Measurements from ENCODE around the gene FOXO3. TPM values are rescaled to one million over a fixed set of nuclear protein-coding genes. Genes with fewer than 3 reads are reported as not detected.

FOXO3 gene
- total RNA-seq, 3 donors from 2014 or later = 52.4 to 60.4 (median 60.1) TPM

DNA sequence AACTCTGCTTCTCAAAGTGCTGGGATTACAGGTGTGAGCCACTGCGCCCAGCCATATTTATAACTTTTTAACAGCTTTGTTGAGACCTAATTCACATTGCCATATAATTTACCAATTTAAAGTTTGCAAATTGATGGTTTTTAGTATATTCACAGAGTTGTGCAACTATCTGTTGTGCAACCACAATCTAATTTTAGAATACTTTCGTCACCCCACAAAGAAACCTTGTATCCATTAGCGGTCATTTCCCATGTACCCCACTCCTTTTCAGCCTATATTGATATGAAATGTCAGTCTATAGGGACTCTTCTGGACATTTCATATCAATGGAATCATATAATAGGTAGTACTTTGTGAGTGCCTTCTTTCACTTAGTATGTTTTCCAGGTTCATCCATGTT lies 55.8 kb downstream of the FOXO3 start:
- H3K4me1 ChIP-seq (ENCODE audit: low read depth) = peaks cover 7% of the 10 kb centered on the region
- DNase-seq (no peak), ATAC-seq (no peak)
- H3K9me3 ChIP-seq = peaks cover 7% of the 10 kb centered on the region
- no peaks in the 10 kb centered on the region for H3K36me3 ChIP-seq (ENCODE audit: low read depth)
- H3K4me3 ChIP-seq = no peak overlapping the region
- intact Hi-C loops (cut with DNase I, micrococcal nuclease) = no loop called here
- TF ChIP-seq, protein P1, sequence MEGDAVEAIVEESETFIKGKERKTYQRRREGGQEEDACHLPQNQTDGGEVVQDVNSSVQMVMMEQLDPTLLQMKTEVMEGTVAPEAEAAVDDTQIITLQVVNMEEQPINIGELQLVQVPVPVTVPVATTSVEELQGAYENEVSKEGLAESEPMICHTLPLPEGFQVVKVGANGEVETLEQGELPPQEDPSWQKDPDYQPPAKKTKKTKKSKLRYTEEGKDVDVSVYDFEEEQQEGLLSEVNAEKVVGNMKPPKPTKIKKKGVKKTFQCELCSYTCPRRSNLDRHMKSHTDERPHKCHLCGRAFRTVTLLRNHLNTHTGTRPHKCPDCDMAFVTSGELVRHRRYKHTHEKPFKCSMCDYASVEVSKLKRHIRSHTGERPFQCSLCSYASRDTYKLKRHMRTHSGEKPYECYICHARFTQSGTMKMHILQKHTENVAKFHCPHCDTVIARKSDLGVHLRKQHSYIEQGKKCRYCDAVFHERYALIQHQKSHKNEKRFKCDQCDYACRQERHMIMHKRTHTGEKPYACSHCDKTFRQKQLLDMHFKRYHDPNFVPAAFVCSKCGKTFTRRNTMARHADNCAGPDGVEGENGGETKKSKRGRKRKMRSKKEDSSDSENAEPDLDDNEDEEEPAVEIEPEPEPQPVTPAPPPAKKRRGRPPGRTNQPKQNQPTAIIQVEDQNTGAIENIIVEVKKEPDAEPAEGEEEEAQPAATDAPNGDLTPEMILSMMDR (IDR thresholded peaks at IDR 0.05) = no peak

DNA sequence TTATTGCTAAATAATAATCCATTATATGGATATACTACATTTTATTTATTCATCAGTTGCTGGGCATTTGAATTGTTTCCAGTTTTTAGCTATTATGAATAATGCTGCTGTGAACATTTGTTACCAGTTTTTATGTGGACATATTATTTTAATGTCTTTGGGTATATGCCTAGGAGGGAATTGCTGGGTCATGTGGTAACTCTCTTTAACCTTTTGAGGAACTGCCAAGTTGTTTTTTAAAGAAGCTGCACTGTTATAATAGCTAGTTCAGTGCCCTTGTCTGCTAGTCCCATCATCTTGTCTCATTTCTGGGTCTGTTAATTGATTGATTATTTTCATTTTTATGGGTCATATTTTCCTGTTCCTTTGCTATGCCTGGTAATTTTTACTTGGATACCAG lies 56.3 kb downstream of the FOXO3 start:
- H3K4me1 ChIP-seq (ENCODE audit: low read depth) = peaks cover 7% of the 10 kb centered on the region

DNA sequence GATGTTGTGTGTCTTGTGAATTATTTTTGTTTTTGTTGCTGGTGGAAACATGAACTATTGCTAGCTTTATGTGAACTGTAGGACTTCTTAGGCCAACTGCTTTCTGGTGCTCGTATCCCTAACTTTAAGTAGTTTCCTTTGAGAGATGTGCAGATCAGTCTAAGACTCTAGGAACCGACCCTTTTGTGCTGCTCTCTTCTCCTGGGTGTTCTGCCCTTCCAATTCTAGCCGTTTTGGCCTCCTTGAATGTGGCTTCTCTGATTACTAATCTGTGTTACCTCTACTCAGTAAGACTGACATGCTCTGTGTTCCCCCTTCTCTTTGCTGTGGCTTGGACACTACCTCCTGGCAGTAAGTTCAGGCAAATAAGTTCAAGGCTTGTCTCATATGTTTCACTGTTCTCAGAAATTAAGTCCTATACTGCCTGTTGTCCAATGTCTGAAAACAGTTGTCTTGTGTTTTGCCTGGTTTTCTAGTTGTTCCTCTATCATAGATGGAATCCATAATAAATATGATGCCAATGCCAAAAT lies 58.0 kb downstream of the FOXO3 start:
- TF ChIP-seq, protein P1 (IDR thresholded peaks at IDR 0.05) = no peak
- Histone ChIP-seq H3K9me3 (no peaks in the 10 kb centered on the region), H3K36me3 (ENCODE audit: low read depth) (no peaks in the 10 kb centered on the region), H3K4me3 (no peak overlapping the region), H3K4me1 (ENCODE audit: low read depth) (peaks cover 13% of the 10 kb centered on the region)
- ATAC-seq (peak; percentile 15), DNase-seq (no peak)
- intact Hi-C loops (cut with DNase I, micrococcal nuclease) = no loop called here

More for the DNA sequence above, 56.3 kb downstream of the FOXO3 start:
- intact Hi-C loops (cut with DNase I, micrococcal nuclease) = no loop called here
- Histone ChIP-seq H3K9me3 (peaks cover 7% of the 10 kb centered on the region), H3K4me3 (no peak overlapping the region), H3K36me3 (ENCODE audit: low read depth) (no peaks in the 10 kb centered on the region)
- no peak for DNase-seq
- TF ChIP-seq, protein P1 (IDR thresholded peaks at IDR 0.05) = no peak
- no peak for ATAC-seq

DNA sequence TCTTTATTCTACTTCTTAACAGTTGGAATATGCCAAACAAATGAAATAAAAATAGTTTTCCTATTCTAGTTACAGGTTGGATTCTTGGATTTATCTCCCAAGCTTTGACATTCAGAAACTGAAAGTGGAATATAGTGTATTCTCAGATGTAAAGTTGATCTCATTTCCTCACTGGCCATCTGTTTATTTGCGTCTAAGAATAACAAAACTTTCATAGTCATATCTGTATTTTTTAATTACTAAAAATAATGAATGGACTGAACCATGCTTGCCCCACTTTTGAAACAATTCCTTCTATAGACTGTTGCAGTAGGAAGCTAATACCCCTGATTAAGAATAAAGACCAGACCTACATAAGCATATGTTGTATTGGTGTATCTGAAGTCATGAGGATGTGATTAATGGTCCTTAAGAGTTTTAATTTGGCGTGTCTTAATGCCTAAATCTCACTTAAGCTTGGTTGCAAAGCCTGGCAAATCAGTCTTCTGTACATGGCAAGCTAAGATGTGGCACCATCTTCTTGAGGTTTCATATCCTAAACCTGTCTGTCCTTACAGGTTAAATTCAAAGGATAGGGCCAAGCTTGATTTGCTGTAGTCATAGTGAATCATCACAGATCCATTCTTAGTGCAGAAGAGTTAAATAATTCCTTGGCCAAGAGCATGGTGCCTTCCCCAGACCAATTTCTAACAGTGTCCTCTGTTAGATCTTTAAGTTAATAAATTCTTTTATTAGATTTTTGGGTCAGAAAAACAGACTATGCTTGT lies 58.9 kb downstream of the FOXO3 start:
- Histone ChIP-seq H3K36me3 (ENCODE audit: low read depth) (no peaks in the 10 kb centered on the region), H3K4me1 (ENCODE audit: low read depth) (peaks cover 17% of the 10 kb centered on the region), H3K9me3 (no peaks in the 10 kb centered on the region), H3K4me3 (no peak overlapping the region)
- ATAC-seq (no peak), DNase-seq (no peak)
- intact Hi-C loops (cut with DNase I, micrococcal nuclease) = no loop called here
- TF ChIP-seq, protein P1 (IDR thresholded peaks at IDR 0.05) = no peak

DNA sequence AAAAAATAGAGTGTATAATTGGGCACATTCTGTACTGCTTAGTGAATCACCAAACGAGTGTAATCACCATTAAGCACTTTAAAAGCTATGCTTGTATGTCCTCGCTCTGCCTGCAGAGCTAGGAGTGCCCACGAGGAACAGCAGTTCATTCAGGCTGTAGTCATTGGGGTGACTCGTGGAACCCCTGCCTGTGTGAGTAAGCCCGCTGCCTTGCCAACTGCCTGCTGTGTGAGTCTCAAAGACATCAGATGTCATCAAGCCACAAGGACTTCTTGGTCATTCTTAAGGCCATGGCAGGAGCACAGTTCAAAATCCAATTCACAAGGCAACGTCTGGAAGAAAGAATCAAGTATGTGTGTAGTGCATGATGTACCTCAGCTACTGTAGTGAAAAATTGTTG lies 60.4 kb downstream of the FOXO3 start:
- ATAC-seq = peak; percentile 41
- intact Hi-C loops (cut with DNase I, micrococcal nuclease) = no loop called here
- no peak for DNase-seq
- TF ChIP-seq, protein P1 (IDR thresholded peaks at IDR 0.05) = no peak
- H3K4me1 ChIP-seq (ENCODE audit: low read depth) = peaks cover 25% of the 10 kb centered on the region
- no peak overlapping the region for H3K4me3 ChIP-seq
- no peaks in the 10 kb centered on the region for H3K36me3 ChIP-seq (ENCODE audit: low read depth)
- H3K9me3 ChIP-seq = no peaks in the 10 kb centered on the region

Data from mucosa of descending colon (tissue), 3 donors.